Heart right ventricle (tissue), 16 donors: ENCODE results near the gene ZBTB8B. TPM values are rescaled to one million over a fixed set of nuclear protein-coding genes. Genes with fewer than 3 reads are reported as not detected.
"Not testable (repeated sequence)": the region's sequence is repeated elsewhere in the genome, so short reads cannot be mapped to it uniquely, and the experiment has no call there.

Source experiments
- ATAC-seq, 8 donors: fragments of 200-7000 bp; cut with Tn5 transposase; one replicate each; pipeline ENCODE4 v1.9.1; 2020; ENCODE audit warnings: mild to moderate bottlenecking in 8 of 8, moderate library complexity in 8 of 8, moderate number of reproducible peaks in 1 of 8
- DNase-seq, 2 donors: peaks; one replicate each; pipeline ENCODE4 v3.0.0-alpha.2; 2020
- H3K27ac ChIP-seq, 10 donors: fragments of 200-600 bp; sonication (generic) in 2 of 10; one replicate each; pipeline versions ENCODE4 v1.5.0 to v1.8.0; 2020 to 2022; ENCODE audit warnings: mild to moderate bottlenecking in 3 of 10
- H3K27me3 ChIP-seq, 7 donors: fragments of 200-600 bp; one replicate each; pipeline ENCODE4 v1.8.0; 2021 to 2022; ENCODE audit warnings: mild to moderate bottlenecking in 2 of 7
- H3K36me3 ChIP-seq, 9 donors: fragments of 200-600 bp; sonication (generic) in 1 of 9; one replicate each; pipeline versions ENCODE4 v1.5.0 to v1.8.0; 2020 to 2022; ENCODE audit warnings: mild to moderate bottlenecking in 2 of 9
- H3K4me1 ChIP-seq, 9 donors: fragments of 200-600 bp; sonication (generic) in 1 of 9; one replicate each; pipeline versions ENCODE4 v1.5.0 to v1.8.0; 2020 to 2022; ENCODE audit warnings: mild to moderate bottlenecking in 4 of 9
- H3K4me3 ChIP-seq, 10 donors: fragments of 200-600 bp; sonication (generic) in 2 of 10; one replicate each; pipeline versions ENCODE4 v1.5.0 to v1.8.0; 2020 to 2022; ENCODE audit warnings: mild to moderate bottlenecking in 7 of 10, moderate library complexity in 2 of 10
- H3K9me3 ChIP-seq, 11 donors: fragments of 200-600 bp in 10 of 11; sonication (generic) in 2 of 11; one replicate each; pipeline versions ENCODE4 v1.5.0 to v1.8.0; 2013 to 2022; ENCODE audit warnings: mild to moderate bottlenecking in 2 of 11, control low read depth in 1 of 11, moderate library complexity in 1 of 11
- WGBS, 2 donors: extraction: QIAGEN DNeasy Blood & Tissue Kit; methylation state at CpG; one replicate each; pipeline ENCODE4 v1.1.7; 2013; ENCODE audit warnings: inconsistent platforms in 1 of 2; 5-methylcytosine and 5-hydroxymethylcytosine counted together
- intact Hi-C, 10 donors: fragments of 100-400 bp; cut with DNase I; formaldehyde crosslinking; loops; one replicate each; pipeline versions ENCODE4 v1.11.1 to v1.14.2; 2022
- polyA plus RNA-seq, 2 donors: library from polyadenylated mRNA; stranded (reverse); fragments of 200-250 nt; gene quantifications; one replicate each; pipeline ENCODE4 v1.2.3, GENCODE V29; 2013
- total RNA-seq, 10 donors: library from RNA; stranded (reverse); fragmentation: NEBNext Ultra II Directional in 3 of 10; extraction: Animal tissue kit (Norgen Biotek cat#: 25700) in 3 of 10; gene quantifications; one replicate each; pipeline versions ENCODE4 v1.2.1 to v1.2.4, GENCODE V29; 2021 to 2023
- TF ChIP-seq, protein P1 (sequence below), 9 donors: fragments of 200-600 bp; sonication (generic) in 2 of 9; IDR thresholded peaks; one replicate each; pipeline versions ENCODE4 v1.5.0 to v1.8.0; 2021 to 2022; ENCODE audit warnings: antibody characterized with exemption in 9 of 9, mild to moderate bottlenecking in 5 of 9, moderate library complexity in 1 of 9
- donor health status: Arrhythmogenic right ventricular cardiomyopathy.
- donor health status: ischemic (EF 13 %, LVEDD 7.1; RV severe dilation, severe dysfunction).
- donor health status: healthy with polysubstance abuse.
- donor health status: DM: no; HTN: yes; CAD: no.
- donor health status: DM: no; HTN: no; CAD: no.
- donor health status: ischemic (EF 25% LVEDD 6.9; RV normal size, moderate dysfunction).
- donor health status: ischemic (EF 25% LVEDD 5.7; RV mildly dilated, moderate dysfunction).
- donor health status: healthy.
- donor health status: DM: yes; HTN: yes; CAD: no.
- donor health status: Ischemic cardiomyopathy.
- donor health status: ischemic (EF 35%, LVEDD 5.7; RV mildly dilated, moderate dysfunction).
- donor health status: nonischemic (EF 11% LVEDD 7.7; RV severe dilation, severe dysfunction).
- donor health status: DM: yes; HTN: yes; CAD: no.
- donor health status: PGD.
- donor health status: ischemic (EF 29% LVEDD 5.4; RV normal size, mild dysfunction).
- donor health status: nonischemic (EF 23%, LVEDD 6.1; RV moderate dilation, normal function).

The ZBTB8B gene
- total and polyA plus RNA-seq, 12 donors = under 0.01 to 0.04 (median 0.02) TPM; not detected in 6

DNA sequence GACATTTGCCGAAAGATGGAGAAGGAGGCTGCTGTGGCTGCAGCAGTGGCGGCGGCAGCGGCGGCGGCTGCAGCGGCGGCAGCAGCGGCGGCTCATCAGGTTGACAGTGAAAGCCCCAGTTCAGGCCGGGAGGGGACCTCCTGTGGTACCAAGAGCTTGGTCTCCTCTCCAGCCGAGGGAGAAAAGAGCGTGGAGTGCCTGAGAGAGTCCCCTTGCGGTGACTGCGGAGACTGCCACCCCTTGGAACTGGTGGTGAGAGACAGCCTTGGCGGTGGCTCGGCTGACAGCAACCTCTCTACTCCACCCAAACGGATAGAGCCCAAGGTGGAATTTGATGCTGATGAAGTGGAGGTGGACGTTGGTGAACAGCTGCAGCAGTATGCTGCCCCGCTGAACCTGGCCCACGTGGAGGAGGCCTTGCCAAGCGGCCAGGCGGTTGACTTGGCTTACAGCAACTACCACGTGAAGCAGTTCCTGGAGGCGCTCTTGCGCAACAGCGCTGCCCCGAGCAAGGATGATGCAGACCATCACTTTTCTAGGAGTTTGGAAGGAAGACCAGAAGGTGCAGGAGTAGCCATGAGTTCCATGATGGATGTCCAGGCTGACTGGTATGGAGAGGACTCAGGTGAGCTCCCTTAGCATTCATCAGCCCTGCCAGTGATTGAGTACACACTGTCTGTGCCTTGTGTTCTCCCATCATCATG lies 6.3 kb downstream of the ZBTB8B start:
- no peaks in the 10 kb centered on the region for H3K9me3 ChIP-seq
- no peaks in the 10 kb centered on the region for H3K36me3 ChIP-seq
- WGBS, 2 donors = 59 to 65% methylated on average over 28 of the region's 28 CpGs
- DNase-seq (no peak), ATAC-seq (peak in 2 of 8 donors; percentile 42)
- H3K27ac ChIP-seq = no peak overlapping the region
- intact Hi-C loops = no loop called here
- TF ChIP-seq, protein P1, sequence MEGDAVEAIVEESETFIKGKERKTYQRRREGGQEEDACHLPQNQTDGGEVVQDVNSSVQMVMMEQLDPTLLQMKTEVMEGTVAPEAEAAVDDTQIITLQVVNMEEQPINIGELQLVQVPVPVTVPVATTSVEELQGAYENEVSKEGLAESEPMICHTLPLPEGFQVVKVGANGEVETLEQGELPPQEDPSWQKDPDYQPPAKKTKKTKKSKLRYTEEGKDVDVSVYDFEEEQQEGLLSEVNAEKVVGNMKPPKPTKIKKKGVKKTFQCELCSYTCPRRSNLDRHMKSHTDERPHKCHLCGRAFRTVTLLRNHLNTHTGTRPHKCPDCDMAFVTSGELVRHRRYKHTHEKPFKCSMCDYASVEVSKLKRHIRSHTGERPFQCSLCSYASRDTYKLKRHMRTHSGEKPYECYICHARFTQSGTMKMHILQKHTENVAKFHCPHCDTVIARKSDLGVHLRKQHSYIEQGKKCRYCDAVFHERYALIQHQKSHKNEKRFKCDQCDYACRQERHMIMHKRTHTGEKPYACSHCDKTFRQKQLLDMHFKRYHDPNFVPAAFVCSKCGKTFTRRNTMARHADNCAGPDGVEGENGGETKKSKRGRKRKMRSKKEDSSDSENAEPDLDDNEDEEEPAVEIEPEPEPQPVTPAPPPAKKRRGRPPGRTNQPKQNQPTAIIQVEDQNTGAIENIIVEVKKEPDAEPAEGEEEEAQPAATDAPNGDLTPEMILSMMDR (IDR thresholded peaks at IDR 0.05) = peak in 8 of 9 donors; percentile 17 to 44 (median 36)
- peaks cover 0 to 64% (median 51%) of the 10 kb centered on the region in 7 donors for H3K27me3 ChIP-seq
- no peaks in the 10 kb centered on the region for H3K4me1 ChIP-seq
- no peak overlapping the region for H3K4me3 ChIP-seq

DNA sequence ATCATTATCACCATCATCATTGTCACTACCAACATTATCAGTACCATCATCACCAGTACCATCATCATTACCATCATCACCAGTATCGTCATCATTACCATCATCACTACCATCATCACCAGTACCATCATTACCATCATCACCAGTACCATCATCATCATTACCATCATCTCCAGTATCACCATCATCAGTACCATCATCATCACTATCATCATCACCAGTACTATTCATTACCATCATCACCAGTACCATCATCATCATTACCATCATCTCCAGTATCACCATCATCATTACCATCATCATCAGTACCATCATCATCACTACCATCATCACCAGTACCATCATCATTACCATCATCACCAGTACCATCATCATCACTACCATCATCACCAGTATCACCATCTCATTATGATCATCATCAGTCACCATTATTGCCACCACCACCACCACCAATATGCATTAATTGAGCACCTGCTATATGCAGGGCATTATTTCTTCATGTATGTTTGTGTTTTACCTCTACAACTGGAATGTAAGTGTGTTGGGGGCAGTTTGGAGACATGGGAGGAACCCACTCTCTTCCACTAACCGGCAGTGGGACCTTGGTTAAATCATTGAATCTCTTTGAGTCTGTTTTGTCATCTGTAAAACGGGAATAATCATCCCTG lies 7.0 kb downstream of the ZBTB8B start:
- intact Hi-C loops = no loop called here
- no peak overlapping the region for H3K4me3 ChIP-seq
- no peak for ATAC-seq
- H3K36me3 ChIP-seq = no peaks in the 10 kb centered on the region
- H3K27ac ChIP-seq = no peak overlapping the region
- H3K4me1 ChIP-seq = no peaks in the 10 kb centered on the region
- peaks cover 0 to 57% (median 44%) of the 10 kb centered on the region in 7 donors for H3K27me3 ChIP-seq
- no peak for DNase-seq
- TF ChIP-seq, protein P1 (IDR thresholded peaks at IDR 0.05) = no peak
- no peaks in the 10 kb centered on the region for H3K9me3 ChIP-seq
- 87 to 93% methylated on average over 3 of the region's 3 CpGs for WGBS, 2 donors

DNA sequence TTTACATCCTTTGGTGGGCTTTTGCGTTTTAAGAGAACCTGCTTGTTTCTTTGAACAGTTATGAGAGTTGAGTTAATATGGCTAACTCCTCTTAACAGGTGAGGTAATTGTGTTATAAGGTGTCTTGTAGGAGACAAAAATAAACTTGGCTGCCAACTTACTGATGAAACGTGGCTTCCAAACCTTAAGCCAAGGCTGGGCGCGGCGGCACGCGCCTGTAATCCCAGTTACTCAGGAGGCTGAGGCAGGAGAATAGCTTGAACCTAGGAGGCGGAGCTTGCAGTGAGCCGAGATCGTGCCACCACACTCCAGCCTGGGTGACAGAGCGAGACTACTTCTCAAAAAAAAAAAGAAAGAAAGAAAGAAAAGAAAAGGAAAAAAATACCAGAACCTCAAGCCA lies 8.1 kb downstream of the ZBTB8B start:
- DNase-seq, H3K27ac ChIP-seq, H3K36me3 ChIP-seq, H3K9me3 ChIP-seq, ATAC-seq, H3K4me3 ChIP-seq, intact Hi-C loops, H3K4me1 ChIP-seq: not testable (repeated sequence)
- WGBS, 2 donors = 83 to 86% methylated on average over 11 of the region's 11 CpGs
- H3K27me3 ChIP-seq = peaks cover 0 to 46% (median 34%) of the 10 kb centered on the region in 7 donors

DNA sequence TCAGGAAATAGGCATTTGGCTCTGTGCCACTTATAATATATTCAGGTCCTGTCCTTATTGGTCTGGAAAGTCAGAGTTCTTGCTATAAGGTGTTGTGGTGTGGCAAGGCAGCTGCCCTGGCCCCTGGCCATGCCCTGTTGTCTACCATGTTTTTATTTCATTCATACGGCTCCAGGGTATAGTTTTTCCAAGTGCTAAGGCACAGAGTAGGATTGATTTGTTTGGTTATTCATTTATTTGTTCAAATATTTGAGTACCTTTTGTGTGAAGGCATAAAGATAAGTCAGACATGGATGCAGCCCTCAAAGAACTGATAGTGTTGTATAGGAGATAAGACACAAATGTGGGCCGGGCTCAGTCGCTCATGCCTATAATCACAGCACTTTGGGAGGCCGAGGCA lies 10.1 kb downstream of the ZBTB8B start:
- peaks cover 0 to 26% (median 15%) of the 10 kb centered on the region in 7 donors for H3K27me3 ChIP-seq
- DNase-seq (no peak), ATAC-seq (no peak)
- H3K4me3 ChIP-seq = no peak overlapping the region
- no peaks in the 10 kb centered on the region for H3K9me3 ChIP-seq
- TF ChIP-seq, protein P1 (IDR thresholded peaks at IDR 0.05) = no peak
- 86 to 89% methylated on average over 4 of the region's 4 CpGs for WGBS, 2 donors
- H3K27ac ChIP-seq = no peak overlapping the region
- H3K36me3 ChIP-seq = no peaks in the 10 kb centered on the region
- H3K4me1 ChIP-seq = no peaks in the 10 kb centered on the region
- intact Hi-C loops = no loop called here

DNA sequence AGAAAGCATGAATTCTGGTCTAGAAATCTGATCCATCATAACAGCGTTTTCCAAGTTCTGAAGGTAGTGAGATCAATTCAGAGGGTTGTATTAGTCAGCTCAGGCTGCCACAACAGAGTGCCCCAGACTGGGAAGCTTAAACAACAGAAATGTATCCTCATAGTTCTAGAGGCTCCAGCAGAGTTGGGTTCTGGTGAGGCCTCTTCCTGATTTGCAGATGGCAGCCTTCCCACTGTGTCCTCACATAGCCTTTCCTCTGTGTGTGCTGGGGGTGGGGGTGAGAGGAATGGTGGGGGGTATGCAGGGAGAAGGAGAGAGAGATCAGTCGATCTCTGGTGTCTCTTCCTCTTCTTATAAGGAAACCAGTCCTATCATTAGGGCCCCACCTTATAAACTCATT lies 15.1 kb downstream of the ZBTB8B start:
- Histone ChIP-seq H3K27me3 (no peaks in the 10 kb centered on the region), H3K27ac (no peak overlapping the region), H3K4me3 (no peak overlapping the region), H3K4me1 (no peaks in the 10 kb centered on the region), H3K36me3 (no peaks in the 10 kb centered on the region), H3K9me3 (no peaks in the 10 kb centered on the region)
- ATAC-seq = no peak
- intact Hi-C loops = no loop called here
- TF ChIP-seq, protein P1 (IDR thresholded peaks at IDR 0.05) = no peak
- 68 to 70% methylated on average over 2 of the region's 2 CpGs for WGBS, 2 donors
- no peak for DNase-seq
